AG04450 (cell line): Measurements from ENCODE around the gene POLL. TPM values are rescaled to one million over a fixed set of nuclear protein-coding genes. Genes with fewer than 3 reads are reported as not detected.
A peak's percentile ranks its signal among the peaks of the same experiment; 100 is the strongest.

Experiments
- CTCF ChIA-PET: fragments of 300-600, 350-600 bp; formaldehyde crosslinking; extraction: SDS; loops from one replicate; lab custom pipeline; 2022; ENCODE audit warnings: antibody characterized with exemption, inconsistent platforms; lab: Charles Lee
- POLR2A ChIA-PET: fragments of 350-600 bp; formaldehyde crosslinking; extraction: SDS; loops from one replicate; lab custom pipeline; 2021; ENCODE audit warnings: antibody characterized with exemption, inconsistent platforms; lab: Yijun Ruan, JAX
- DNase-seq: peaks from one replicate; pipeline ENCODE4 v3.0.0-alpha.2; 2011; ENCODE audit warnings: low read depth, low spot score
- H3K27ac ChIP-seq: one replicate; pipeline ENCODE4 v1.5.1; 2012; ENCODE audit warnings: low read depth, low read length, control low read depth
- H3K27me3 ChIP-seq: one replicate; pipeline ENCODE4 v1.6.0; 2012; ENCODE audit warnings: low read length; ENCODE audit not compliant: control insufficient read depth, insufficient read depth
- H3K4me3 ChIP-seq: 2 replicates; pipeline ENCODE4 v1.5.1; 2011; ENCODE audit warnings: mild to moderate bottlenecking, low read depth, low read length, control low read depth
- H3K9me3 ChIP-seq: 2 replicates; pipeline ENCODE4 v1.5.1; 2012; ENCODE audit warnings: low read length; ENCODE audit not compliant: control insufficient read depth, insufficient read depth
- polyA plus RNA-seq: library from polyadenylated mRNA; depleted of rRNA; stranded (reverse); fragments of >200 nt; gene quantifications from 2 replicates; pipeline ENCODE4 v1.2.3, GENCODE V29; 2011
- TF ChIP-seq, protein P1 (sequence below): IDR thresholded peaks from 2 replicates; pipeline ENCODE4 v1.5.1; 2011; ENCODE audit warnings: low read depth, low read length, control low read depth, inconsistent platforms

POLL gene
- polyA plus RNA-seq, 1 experiment = 14.8 TPM

DNA sequence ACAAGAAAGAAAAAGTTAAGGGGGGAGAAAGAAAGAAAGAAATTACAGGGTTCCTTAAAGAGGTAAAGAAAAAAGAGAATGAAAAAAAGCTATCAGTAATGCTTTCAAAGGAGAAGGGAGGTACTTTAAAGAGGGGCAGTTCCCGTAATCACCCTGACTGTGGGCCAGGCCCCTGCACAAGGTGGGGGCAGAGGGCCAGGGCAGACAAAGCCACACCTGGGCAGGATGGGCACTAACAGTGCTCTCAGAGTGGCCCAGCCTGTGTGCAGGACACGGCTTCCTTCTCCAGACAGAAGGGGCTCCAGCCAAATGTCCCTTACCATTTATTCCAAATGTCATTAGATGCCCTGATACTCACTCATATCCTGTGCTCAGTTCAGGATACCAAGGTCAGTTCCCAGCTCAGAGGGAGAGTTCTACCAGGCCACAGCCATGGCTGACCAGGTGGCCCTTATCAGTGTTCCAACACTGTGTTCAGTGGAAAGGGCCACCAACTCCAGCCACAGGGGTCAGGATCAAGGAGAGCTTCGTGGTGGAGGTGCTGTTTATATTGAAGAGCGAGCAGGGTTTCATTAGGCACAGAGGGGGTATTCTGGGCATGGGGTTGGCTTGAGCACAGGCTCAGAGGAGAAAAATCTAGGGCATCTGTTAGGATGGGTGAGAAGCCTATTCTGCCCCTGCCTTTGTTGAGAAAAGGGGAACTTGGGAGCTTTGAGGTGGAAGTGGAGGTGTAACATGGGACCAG, 29.9 kb upstream of the POLL start:
- no peak overlapping the region for H3K4me3 ChIP-seq
- no peaks in the 10 kb centered on the region for H3K9me3 ChIP-seq
- no peak overlapping the region for H3K27ac ChIP-seq
- ChIA-PET POLR2A (no interaction called here), CTCF (interaction anchor here (1.3 to 3.6 kb wide), 2 partner anchors 16 to 457 kb away, joined by 3 to 16 read pairs; no protein-coding TSS in a partner anchor)
- DNase-seq = no peak
- TF ChIP-seq, protein P1, sequence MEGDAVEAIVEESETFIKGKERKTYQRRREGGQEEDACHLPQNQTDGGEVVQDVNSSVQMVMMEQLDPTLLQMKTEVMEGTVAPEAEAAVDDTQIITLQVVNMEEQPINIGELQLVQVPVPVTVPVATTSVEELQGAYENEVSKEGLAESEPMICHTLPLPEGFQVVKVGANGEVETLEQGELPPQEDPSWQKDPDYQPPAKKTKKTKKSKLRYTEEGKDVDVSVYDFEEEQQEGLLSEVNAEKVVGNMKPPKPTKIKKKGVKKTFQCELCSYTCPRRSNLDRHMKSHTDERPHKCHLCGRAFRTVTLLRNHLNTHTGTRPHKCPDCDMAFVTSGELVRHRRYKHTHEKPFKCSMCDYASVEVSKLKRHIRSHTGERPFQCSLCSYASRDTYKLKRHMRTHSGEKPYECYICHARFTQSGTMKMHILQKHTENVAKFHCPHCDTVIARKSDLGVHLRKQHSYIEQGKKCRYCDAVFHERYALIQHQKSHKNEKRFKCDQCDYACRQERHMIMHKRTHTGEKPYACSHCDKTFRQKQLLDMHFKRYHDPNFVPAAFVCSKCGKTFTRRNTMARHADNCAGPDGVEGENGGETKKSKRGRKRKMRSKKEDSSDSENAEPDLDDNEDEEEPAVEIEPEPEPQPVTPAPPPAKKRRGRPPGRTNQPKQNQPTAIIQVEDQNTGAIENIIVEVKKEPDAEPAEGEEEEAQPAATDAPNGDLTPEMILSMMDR = no peak
- no peaks in the 10 kb centered on the region for H3K27me3 ChIP-seq

DNA sequence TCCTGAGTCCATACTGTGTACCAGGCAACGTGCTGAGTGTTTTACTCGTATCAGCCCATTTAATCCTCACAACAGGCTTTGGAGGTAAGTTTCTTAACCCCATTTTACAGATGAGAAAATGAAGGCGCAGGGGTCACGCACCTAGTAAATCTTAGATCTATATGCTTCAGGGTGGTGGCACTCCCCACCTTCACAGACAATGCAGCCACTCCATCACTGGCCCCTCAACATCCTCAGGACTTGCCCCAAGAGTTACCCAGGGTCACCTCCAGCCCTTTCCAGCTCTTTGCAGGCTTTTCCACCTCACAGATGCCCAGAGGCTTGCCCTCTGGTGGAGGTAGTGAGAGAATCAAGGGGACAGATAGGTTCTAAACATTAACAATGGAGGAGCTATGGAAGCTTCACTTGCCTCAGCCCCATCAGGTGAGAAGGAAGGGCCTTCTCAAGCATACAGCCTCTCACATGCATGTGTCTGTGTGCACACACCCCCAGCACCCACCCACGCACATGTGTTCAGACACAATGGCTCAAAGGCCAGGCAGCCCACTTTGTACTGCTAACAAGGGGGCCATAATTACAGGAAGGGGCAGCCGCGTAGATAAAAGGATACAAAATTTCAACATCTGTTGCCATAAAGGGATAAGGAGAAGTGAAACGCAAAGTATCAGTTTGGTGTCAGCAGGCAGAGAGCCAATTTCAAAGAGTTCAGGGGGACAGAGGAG, 29.2 kb upstream of the POLL start:
- Histone ChIP-seq H3K27ac (no peak overlapping the region), H3K9me3 (no peaks in the 10 kb centered on the region), H3K4me3 (no peak overlapping the region), H3K27me3 (no peaks in the 10 kb centered on the region)
- CTCF ChIA-PET = interaction anchor here (1.3 to 3.6 kb wide), 2 partner anchors 15 to 456 kb away, joined by 3 to 16 read pairs; no protein-coding TSS in a partner anchor
- TF ChIP-seq, protein P1 = peak; percentile 32
- POLR2A ChIA-PET = no interaction called here
- DNase-seq = no peak

DNA sequence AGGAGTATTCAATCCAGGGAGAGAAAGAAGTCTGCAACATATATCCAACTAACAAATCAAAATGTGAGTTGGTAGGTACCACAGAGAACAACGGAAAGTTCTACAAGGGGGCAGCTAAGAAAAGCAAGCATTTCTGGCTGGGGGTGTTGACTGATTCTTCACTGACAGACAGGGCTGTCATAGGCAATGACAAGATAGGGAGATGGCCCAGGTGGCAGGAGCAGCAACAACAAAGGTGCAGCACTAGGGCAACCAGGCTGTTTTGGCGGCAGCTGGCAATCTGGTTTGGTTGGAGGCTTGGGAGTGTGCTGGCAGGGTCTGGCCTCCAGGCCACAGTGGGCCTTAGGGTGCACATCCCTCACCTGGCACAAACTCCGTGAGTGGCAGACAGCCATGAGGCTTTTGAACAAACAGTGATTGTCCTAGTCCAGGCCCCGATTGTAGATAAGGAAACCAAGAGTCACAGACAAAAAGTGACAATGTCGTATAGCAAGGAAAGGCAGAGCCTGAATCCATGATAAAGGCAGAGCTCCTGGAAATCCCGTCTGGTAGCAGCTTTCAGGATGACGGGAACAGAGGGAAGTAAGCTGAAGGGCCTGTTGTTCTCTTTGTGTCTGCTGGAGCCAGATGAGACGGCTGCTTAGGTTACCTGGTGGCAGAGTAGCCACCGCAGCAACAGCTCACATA, 28.5 kb upstream of the POLL start:
- no peaks in the 10 kb centered on the region for H3K9me3 ChIP-seq
- TF ChIP-seq, protein P1 = no peak
- ChIA-PET CTCF (interaction anchor here (1.3 to 3.6 kb wide), 2 partner anchors 14 to 455 kb away, joined by 3 to 16 read pairs; no protein-coding TSS in a partner anchor), POLR2A (no interaction called here)
- no peak overlapping the region for H3K4me3 ChIP-seq
- no peaks in the 10 kb centered on the region for H3K27me3 ChIP-seq
- H3K27ac ChIP-seq = no peak overlapping the region
- DNase-seq = no peak

DNA sequence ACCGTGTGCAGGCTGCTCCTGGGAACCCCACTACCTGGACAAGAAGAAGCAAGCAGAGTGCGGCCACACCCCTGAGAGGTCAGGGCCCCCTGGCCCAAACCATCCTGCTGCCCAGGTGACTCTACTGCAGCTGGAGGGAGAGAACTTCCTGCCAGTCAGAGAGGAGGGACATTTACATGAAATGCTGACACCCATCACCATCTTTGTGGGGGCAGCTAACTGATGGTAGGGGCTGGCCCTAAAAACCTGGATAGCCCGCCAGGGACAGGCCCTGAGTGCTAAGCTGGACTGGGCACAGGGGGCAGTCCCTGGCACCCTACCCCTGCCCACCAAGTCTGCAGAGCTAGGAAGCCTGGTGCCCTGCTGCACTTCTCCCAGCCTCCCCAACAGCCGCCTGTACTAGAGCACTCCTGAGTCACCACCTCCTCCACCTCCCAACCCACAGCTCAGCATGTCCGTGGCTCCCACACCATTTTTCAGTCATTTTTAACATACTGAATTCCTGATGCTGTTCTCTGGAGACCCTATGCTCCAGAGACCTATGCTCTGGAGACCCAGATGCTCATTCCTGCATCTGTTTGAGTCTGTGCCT, 27.6 kb upstream of the POLL start:
- POLR2A ChIA-PET = interaction anchor here (0.6 kb wide), 1 partner anchor 380 kb away, joined by 4 read pairs; no protein-coding TSS in a partner anchor
- no peak overlapping the region for H3K4me3 ChIP-seq
- H3K27me3 ChIP-seq = no peaks in the 10 kb centered on the region
- CTCF ChIA-PET = interaction anchor here (1.4 to 3.6 kb wide), 3 partner anchors 13 to 401 kb away, joined by 4 to 16 read pairs (median 6); no protein-coding TSS in a partner anchor
- H3K9me3 ChIP-seq = no peaks in the 10 kb centered on the region
- TF ChIP-seq, protein P1 = no peak
- H3K27ac ChIP-seq = no peak overlapping the region
- no peak for DNase-seq
